ENCODE measurements around the gene SLC25A23. TPM values are rescaled to one million over a fixed set of nuclear protein-coding genes. Genes with fewer than 3 reads are reported as not detected.

The SLC25A23 gene
- total and polyA plus RNA-seq, 10 of the 15 experiments (the other 5 are each of a cell fraction or from before 2014, with no cell fraction given): 10.2 to 85.8 (median 50.0) TPM

GRCh38 chr19:6424939-6425731 lies 34.5 kb downstream of the SLC25A23 start (continued):
- TF ChIP-seq PRDM15 (CRISPR knock-in tag; IDR thresholded peaks at IDR 0.05) (0 out of 2 replicates have a peak, but pooled peaks have one; percentile 35), ZBTB11 (CRISPR knock-in tag; IDR thresholded peaks at IDR 0.05) (no peak), STAT1 (conservative IDR thresholded peaks at IDR 0.05) (no peak), ZBTB4 (CRISPR knock-in tag; IDR thresholded peaks at IDR 0.05) (no peak), RELA (IDR thresholded peaks at IDR 0.05; ENCODE audit: borderline replicate concordance, partially characterized antibody) (no peak), TCF3 (IDR thresholded peaks at IDR 0.05; ENCODE audit: borderline replicate concordance, insufficient read depth, low read depth, low read length) (no peak), SUPT20H (IDR thresholded peaks at IDR 0.05; ENCODE audit: borderline replicate concordance, control insufficient read depth, low read depth, low read length) (no peak), EZH2 (IDR thresholded peaks at IDR 0.05; ENCODE audit: borderline replicate concordance, control insufficient read depth, low read depth, low read length) (no peak), SIX5 (IDR thresholded peaks at IDR 0.05; ENCODE audit: low read depth, low read length, severe bottlenecking) (peak; percentile 34), BCL11A (IDR thresholded peaks at IDR 0.05; ENCODE audit: low read depth, low read length) (no peak), ZBTB40 (IDR thresholded peaks at IDR 0.05; ENCODE audit: borderline replicate concordance) (peak; percentile 71; the same call in 1 of the 2 replicates), POLR2A (IDR thresholded peaks at IDR 0.05; ENCODE audit: low read depth, low read length) (peak; percentile 76)
